HG02571 (cell line): ENCODE results near the gene GALNT2.

ENCODE experiments used
- ATAC-seq: cut with Tn5 transposase; IDR thresholded peaks from one replicate; pipeline ENCODE4 v1.9.1; 2021; ENCODE audit warnings: mild to moderate bottlenecking, moderate library complexity; ENCODE audit not compliant: unreplicated experiment

Gene GALNT2

GRCh38 chr1:230087028-230087716, 20.1 kb downstream of the GALNT2 start:
- no peak for ATAC-seq

DNA sequence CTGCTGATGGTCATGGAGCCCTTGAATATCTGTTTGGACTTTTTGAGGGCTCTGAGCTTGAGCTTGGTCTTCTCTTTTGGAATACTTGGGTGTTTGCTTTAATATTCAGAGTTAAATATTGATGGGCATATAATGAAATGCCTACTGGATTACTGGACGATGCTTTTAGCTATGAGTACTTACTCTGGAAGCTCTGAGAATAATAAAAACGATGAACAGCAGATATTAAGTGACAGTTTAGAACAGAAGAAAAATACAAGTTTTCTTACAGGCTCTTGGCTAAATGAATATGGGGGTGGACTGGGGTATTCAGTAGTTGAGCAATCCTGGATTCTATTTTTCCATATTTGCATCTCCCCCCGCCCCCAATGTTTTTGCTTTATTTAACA, 20.7 kb downstream of the GALNT2 start:
- ATAC-seq, result no peak

DNA sequence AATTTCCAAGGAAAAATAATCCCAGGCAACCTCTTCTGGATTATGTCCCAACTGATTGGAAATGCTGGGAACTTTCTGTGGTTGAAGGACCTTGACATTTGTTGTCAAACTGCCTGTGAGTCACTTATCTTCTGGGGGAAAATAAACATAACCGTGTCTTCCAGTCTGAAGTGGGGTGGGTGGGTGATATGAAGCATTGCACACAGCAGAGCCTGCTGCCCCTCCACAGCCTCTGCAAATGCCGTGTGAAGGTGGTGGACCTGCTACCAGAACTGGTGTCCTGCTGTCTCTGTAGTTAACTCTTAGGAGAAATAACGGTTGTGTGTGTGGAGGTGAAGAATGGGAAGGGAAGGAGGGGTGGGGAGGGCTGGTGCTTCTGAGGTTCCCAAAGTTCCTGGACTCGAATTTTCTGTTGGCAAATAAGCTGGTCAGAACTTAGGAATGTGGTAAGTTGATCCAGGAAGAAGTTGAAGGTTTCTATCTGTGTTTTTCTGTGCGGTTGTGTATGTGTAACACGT, 23.2 kb downstream of the GALNT2 start:
- no peak for ATAC-seq

DNA sequence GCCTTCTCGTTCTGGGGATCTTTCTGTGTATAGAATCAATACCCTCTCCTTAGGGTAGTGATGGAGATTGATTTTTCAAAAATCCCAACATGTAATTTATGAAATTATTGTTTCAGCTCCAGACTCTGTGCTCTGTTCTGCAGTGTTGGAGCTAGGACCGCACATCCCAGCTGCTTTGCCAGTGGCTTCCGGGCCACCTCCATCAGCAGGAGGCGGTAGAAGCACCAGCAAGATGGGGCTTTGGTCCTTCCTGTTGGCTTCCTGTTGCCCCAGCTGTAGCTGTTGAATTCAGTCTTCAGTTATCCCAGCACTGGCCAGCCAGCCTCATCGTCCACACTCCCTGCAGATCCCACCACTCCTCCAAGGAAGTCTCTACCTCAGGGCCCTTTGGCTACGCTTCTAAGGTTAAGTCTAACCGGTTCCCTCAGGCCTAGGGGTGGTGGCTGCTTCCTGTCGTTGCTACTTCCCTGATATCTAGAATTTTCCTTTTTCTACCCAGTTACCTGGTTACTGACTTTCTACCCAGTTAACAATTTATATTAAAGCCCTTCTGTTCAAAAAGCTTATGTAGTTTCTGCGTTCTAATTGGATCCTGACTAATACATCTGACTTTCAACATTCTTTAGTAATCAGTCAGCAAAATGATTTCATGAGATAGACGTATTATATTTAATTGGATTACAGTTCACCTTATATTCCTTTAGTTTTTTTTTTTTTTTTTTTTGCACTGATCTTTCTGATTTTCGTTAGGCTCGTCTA, 24.6 kb downstream of the GALNT2 start:
- no peak for ATAC-seq

GRCh38 chr1:230094746-230095145, 27.7 kb downstream of the GALNT2 start:
- no peak for ATAC-seq

DNA sequence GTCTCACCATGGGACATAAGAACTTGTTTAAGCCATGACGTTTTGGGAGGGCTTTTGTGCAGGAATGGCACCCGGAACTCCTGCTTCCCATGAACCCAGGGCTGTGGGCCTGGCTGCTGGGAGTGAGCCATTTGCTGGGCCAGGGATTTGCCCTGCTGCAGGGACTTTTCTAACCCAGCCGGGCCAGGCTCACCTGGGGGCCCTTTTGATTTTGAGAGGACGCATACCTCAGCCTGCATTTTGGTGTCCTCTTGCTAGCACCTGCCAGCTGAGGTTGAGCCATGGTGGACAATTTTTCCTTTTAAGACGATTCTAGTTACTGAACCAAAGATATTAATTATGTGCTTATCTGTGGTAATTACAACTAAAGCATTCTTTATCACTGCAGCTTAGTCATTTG, 28.9 kb downstream of the GALNT2 start:
- no peak for ATAC-seq

DNA sequence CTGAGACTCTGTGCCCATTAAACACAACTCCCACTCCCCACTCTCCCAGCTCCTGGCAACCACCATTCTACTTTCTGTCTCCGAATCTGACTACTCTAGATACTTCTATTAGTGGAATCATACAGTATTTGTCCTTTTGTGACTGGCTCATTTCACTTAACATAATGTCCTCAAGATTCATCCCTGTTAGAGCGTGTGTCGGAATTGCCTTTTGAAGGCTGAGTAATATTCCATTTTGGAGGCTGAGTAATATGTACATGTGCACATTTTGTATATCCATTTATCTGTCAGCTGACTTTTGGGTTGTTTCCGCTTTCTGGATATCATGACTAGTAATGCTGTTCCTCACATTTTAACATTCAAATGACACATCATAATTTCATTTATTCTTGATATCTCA, 30.3 kb downstream of the GALNT2 start:
- ATAC-seq, result no peak

DNA sequence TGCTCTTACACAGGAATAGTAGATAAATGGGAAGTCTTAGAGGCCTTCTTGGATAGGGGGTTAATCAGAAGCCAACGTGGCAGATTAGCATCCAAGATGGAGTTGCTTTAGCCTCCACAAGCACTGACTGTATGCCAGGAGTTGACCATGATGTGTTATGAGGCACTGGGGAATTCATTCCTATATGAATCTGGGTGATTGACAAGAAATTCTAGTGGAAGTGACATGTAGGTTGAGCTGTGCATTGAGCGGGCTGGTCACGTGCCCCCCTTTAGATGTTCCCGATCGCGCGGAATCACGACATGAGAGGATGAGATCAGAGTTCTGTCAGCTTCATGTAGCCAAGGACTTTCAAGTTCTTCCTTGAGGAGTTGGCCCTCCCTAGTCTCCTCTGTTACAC, 31.7 kb downstream of the GALNT2 start:
- ATAC-seq, result no peak

DNA sequence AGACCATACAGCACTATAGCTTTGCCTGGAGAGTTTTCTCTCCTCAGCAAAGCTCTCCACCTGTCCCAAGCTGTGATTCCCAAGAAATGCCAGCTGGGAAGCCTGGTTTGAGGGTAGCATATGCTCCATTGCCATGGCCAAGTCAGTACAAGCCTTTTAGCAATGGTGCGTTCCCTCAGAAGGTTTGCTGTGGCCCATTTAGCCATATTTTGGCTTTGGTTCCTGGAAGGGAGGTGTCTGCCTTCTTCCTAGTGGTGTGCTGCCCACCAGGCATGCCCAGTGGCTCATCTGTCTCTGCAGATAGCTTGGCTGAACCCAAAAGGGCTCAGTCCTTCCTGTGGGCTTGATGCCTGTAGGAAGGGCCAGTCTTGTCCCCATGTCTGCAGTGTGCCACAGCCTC, 32.4 kb downstream of the GALNT2 start:
- ATAC-seq, result no peak

DNA sequence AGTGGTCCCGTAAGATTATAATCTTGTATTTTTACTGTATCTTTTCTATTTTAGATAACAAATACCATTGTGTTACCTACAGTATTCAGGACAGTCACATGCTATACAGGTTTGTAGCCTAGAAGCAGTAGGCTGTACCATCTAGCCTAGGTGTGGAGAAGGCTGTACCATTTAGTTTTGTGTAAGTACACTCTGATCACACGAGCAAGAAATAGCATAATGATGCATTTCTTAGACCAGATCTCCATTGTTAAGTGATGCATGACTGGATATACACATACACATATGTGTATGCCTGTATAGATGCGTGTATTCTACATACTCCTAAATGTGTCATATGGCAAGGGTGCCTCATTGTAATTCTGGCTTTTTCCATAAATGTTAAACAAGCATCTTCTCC, 33.9 kb downstream of the GALNT2 start:
- no peak for ATAC-seq

DNA sequence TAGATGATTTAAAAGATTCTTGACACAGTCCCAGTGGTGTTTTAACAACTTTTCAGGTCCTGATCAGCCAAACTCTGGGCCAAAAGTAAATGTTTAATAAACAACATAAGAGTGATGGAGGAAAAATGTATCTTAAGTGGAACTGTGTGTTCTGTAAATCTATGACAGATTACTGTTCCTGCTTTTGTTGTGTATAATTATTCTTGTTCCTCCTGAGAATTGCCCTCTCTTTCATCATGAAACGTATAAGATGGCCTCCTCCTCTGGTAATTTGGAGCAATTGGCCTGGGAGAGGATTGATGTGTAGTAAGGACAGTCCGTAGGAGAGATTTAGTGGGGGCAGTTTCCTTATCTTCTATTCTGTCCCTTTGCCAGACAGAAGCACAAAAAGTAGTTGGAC, 34.5 kb downstream of the GALNT2 start:
- no peak for ATAC-seq

DNA sequence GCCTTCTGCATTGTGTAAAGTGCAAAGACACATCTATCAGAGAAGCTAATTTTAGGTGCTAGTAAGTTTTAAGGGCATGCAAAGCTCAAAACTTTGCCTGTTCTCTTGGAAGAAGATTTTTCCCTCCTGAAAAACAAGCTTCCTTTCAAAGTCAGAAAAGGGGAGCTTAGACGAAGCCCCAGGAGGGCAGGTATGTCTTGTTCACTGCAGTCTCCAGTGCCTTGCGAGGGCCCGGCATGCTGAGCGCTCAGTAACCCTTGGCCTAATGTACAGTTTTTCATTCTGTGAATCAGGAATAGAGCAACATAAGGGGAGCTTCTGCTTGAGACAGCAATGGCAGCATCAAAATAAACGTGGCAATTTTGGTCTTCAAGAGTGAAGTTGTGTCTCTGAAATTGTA, 35.0 kb downstream of the GALNT2 start:
- ATAC-seq, result no peak

DNA sequence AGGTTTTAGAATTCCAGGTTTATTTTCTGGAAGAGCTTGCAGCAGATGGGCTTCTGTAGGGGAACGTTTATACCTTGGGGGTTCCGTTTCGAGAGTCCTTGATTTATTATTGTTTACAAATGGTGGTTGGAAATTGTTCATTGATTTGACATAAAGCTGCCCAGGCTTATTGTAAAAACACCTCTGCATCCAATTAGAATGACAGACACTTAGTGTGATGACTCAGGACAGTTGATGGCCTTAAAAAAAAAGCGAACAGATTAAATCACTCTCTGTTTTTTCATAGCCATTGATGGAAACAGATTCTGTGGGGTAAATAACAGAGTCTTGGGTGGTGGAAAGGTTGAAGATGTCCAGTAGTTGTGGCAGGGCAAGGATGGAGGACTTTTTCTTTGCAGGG, 35.4 kb downstream of the GALNT2 start:
- no peak for ATAC-seq

DNA sequence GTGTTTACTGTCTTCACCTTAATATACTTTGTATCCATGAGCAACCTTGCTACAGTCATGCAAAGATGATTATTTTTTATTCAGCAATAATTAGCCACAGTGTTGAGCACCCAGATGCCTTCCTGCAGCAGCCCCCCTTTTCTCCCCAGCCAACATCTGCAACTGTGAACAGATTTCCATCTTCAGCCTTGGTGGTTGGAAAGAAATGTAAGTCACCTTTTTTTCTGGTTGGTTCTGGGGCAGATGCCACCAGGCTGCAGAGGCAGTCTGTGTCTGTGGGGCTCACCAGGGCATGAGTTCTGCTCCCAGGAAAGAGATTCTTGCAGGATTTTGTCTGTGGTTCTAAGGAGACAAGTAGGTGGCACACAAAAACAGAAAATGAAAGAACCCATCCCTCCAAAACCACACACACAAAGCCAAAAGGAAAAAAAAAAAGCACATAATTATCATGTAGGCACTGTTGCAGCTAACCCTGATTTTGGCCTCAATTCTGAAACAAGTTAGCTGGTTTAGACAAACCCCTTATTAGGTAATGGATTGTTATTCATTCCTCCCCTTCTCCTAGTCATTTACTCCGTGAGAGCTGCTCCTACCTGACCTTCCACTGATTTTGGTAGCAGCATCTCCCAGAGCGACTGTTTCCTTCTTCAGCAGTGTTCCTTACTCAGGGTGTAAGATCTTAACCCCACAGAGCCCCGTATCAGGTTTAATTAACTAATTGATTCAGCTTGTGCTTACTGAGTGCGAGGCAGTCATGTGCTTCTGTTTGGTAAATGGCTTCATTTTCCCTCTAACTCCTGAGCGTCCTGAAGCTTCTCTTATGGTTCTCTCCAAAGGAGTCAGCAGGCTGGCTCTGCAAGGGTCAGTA, 36.5 kb downstream of the GALNT2 start:
- ATAC-seq, result no peak

GRCh38 chr1:230104395-230105244, 37.6 kb downstream of the GALNT2 start:
- peak; percentile 67 for ATAC-seq

DNA sequence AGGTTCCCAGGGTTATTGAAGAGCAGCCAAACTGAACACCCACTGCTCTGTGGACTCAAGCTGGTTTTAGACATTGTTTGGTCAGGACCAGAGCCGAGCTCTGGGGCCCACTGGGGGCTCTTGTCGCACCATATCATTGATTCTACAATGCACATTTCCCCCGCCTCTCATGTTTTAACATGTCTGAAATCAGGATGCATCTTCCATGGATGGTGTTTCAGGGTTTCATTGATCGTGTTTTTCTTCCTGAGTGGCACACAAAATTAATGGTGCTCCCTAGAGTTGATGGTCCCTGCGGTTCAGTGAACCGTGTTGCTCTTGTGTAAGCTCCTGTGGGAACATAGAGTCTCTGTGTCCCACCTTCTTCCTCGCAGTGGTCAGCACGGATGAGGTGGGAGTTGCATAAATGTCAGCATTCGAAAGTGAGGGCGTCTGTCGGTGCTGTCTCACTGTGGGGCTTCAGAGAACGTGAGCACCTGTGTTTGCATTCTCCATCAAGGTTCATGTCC, 38.3 kb downstream of the GALNT2 start:
- ATAC-seq, result no peak

- ATAC-seq, result peak; percentile 18
Measured at GRCh38 chr1:230105754-230106625, 39.0 kb downstream of the GALNT2 start.

- ATAC-seq, result no peak
Measured at GRCh38 chr1:230107941-230108340, 40.9 kb downstream of the GALNT2 start.

DNA sequence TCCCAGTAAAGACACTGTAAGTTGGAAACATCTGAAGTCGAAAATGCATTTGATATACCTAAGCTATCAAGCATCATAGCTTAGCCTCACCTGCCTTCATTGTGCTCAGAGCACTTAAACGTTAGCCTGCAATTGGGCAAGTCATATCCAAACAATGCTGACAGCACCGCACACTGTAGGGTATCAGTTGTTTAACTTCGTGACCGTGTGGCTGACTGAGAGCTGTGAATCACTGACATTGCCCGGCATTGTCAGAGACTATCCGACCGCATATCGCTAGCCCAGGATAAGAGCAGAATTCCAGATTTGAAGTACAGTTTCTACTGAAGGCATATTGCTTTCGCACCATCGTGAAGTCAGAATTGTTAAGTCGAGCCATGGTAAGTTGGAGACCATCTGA, 41.5 kb downstream of the GALNT2 start:
- ATAC-seq, result no peak
